SK-N-MC (cell line): ENCODE measurements around the gene MAN1C1.

Experiments
- DNase-seq: peaks from one replicate; pipeline ENCODE4 v3.0.0-alpha.2; 2011; ENCODE audit warnings: low read depth, low spot score
- H3K27ac ChIP-seq: fragments of 200-600 bp; sonication (generic); 2 replicates; pipeline ENCODE4 v1.5.1; 2016; ENCODE audit warnings: mixed run types
- H3K36me3 ChIP-seq: fragments of 200-600 bp; sonication (generic); 2 replicates; pipeline ENCODE4 v1.6.1; 2017; ENCODE audit warnings: antibody characterized with exemption, low read length, mixed read lengths; ENCODE audit not compliant: insufficient read depth
- H3K4me3 ChIP-seq: fragments of 200-600 bp; sonication (generic); 2 replicates; pipeline ENCODE4 v1.5.1; 2016
- H3K9ac ChIP-seq: fragments of 200-600 bp; sonication (generic); 2 replicates; pipeline ENCODE4 v1.8.0; 2017; ENCODE audit warnings: mixed run types, mixed read lengths; ENCODE audit not compliant: insufficient read length
- H3K9me3 ChIP-seq: fragments of 200-600 bp; sonication (generic); 2 replicates; pipeline ENCODE4 v1.6.1; 2017; ENCODE audit warnings: low read depth, mild to moderate bottlenecking, antibody characterized with exemption, low read length, moderate library complexity, mixed read lengths
- EZH2 ChIP-seq: fragments of 200-600 bp; sonication (generic); IDR thresholded peaks from one replicate; pipeline ENCODE4 v1.6.1; 2017; ENCODE audit warnings: antibody characterized with exemption
- FOXP2 ChIP-seq: optimal IDR thresholded peaks from 2 replicates; pipeline ENCODE3; 2011; ENCODE audit warnings: mild to moderate bottlenecking, moderate library complexity; ENCODE audit not compliant: insufficient read depth; ENCODE audit errors: extremely low read length, control extremely low read depth
- POLR2AphosphoS5 ChIP-seq: IDR thresholded peaks from 2 replicates; pipeline ENCODE4 v1.6.1; 2012; ENCODE audit warnings: mild to moderate bottlenecking, low read depth, low read length, borderline replicate concordance

MAN1C1 gene

DNA sequence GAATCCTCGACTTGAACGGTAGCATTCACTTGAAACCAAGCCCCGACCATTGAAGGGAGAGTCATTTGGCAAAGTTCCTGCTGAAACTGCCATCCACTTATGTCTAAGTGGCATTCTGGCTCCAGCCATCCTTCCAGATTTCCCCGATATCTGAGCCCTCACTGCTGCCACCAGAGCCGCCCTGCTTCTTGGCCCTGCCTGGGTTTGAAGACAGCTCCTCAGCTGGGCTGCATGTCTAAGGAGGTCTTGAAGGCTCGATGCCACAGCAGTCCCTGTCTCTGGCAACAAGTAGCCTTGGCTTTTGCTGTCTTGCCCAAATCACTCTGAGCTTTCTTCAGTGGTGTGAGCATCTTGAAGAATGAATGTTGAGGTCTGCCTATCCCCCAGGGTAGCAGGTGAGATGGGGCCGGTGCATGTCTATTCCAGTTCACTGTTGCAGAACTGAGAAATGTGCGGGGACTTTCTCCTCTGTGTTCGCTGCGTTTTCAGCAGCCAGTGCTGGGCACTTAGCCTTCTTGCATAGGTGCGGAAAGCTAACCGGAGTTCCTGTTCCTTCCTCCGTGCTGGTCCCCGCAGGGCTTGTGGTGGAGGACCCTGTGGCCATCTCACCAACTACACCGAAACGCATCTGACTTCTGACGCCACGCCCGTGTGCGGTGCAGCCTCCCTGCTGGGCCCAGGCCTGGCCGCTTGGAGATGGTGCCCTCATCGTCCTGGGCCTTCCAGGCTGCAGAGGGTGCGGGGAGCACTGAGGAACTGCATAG is 29.2 kb downstream of the MAN1C1 start:
- Histone ChIP-seq H3K27ac (no peak overlapping the region), H3K4me3 (no peak overlapping the region), H3K9me3 (no peaks in the 10 kb centered on the region), H3K9ac (no peak overlapping the region), H3K36me3 (no peaks in the 10 kb centered on the region)
- TF ChIP-seq FOXP2 (no peak), EZH2 (no peak), POLR2AphosphoS5 (no peak)
- DNase-seq: no peak

DNA sequence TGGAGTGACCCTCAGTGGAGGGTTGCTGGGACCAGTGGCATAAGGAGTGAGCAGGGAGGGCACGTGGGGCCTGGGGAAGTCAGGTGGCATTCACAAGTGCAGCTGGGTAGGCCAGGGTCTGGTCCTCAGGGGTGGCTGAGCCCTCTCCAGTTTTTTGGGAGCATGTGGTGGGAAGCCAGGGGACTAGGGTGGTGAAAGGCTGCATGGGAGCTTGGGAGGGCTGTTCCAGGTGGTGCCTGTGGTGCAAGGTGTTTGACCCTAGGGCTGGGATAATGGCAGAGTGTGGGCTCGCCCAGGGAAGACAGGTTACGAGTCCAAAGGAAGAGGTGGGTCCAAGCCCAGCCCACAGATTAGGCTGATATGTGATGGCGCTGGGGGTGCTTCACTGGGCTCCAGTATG is 30.5 kb downstream of the MAN1C1 start:
- Histone ChIP-seq H3K36me3 (no peaks in the 10 kb centered on the region), H3K4me3 (no peak overlapping the region), H3K27ac (no peak overlapping the region), H3K9me3 (no peaks in the 10 kb centered on the region), H3K9ac (no peak overlapping the region)
- TF ChIP-seq EZH2 (no peak), FOXP2 (no peak), POLR2AphosphoS5 (no peak)
- DNase-seq: no peak

DNA sequence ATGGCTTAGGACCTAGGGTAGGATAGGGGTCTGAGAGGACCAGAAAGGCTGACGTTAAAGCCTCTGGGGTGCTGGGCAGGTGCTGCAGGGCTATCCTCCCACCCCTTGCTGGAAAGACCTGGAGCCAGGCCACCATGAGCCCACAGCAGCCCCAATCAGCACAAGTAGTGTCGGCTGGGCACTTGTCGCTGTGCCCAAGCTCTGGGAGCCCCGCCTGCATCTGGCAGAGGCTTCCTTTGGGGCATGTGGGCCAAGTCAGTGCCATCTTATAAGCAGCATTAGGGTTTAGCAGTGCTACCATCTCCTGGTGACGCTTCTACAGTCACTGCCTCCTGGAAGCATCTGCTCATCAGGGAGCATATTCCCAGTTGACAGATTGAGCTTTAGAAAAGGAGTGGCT is 31.3 kb downstream of the MAN1C1 start:
- Histone ChIP-seq H3K36me3 (no peaks in the 10 kb centered on the region), H3K9me3 (no peaks in the 10 kb centered on the region), H3K9ac (no peak overlapping the region), H3K4me3 (no peak overlapping the region), H3K27ac (no peak overlapping the region)
- no peak for TF ChIP-seq POLR2AphosphoS5
- TF ChIP-seq FOXP2: no peak
- TF ChIP-seq EZH2: no peak
- DNase-seq: no peak

DNA sequence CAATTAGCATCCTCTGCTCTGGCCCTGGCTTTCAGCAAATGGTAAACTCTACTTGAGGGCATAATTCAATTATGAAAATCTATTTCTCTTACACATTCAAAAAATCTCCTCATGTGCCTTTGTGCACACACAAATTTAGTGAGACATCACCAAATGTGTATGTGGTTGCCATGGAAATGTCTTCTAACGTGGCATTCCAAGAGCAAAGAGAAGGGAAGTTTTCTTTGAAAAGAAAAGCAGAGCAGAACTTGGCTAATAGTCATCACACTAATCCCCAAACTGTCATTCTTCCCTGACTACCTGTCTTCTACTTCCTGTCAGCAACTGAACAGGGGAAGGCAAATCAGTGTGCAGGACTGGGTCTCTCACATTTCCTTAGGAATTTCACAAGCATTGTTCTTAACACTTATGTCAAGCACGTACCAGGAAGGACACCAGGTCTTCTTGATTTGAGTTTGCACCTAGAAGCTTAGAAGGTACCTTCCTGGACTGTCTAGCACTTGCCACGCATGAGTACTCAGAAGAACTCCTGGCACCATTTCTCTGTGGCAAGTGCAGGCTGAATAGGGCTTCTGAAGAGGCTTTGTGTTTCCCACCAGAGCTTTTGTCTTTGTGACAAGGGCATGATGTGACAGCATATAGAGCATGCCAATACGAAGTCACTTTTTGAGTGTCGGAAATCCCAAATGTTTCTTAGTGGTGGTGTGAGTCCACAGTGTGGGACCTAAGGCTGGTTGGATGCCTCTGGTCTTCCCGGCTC is 32.3 kb downstream of the MAN1C1 start:
- no peaks in the 10 kb centered on the region for H3K36me3 ChIP-seq
- no peak for TF ChIP-seq FOXP2
- TF ChIP-seq EZH2: no peak
- TF ChIP-seq POLR2AphosphoS5: no peak
- H3K9me3 ChIP-seq: no peaks in the 10 kb centered on the region
- H3K9ac ChIP-seq: no peak overlapping the region
- no peak overlapping the region for H3K4me3 ChIP-seq
- no peak for DNase-seq
- H3K27ac ChIP-seq: no peak overlapping the region

DNA sequence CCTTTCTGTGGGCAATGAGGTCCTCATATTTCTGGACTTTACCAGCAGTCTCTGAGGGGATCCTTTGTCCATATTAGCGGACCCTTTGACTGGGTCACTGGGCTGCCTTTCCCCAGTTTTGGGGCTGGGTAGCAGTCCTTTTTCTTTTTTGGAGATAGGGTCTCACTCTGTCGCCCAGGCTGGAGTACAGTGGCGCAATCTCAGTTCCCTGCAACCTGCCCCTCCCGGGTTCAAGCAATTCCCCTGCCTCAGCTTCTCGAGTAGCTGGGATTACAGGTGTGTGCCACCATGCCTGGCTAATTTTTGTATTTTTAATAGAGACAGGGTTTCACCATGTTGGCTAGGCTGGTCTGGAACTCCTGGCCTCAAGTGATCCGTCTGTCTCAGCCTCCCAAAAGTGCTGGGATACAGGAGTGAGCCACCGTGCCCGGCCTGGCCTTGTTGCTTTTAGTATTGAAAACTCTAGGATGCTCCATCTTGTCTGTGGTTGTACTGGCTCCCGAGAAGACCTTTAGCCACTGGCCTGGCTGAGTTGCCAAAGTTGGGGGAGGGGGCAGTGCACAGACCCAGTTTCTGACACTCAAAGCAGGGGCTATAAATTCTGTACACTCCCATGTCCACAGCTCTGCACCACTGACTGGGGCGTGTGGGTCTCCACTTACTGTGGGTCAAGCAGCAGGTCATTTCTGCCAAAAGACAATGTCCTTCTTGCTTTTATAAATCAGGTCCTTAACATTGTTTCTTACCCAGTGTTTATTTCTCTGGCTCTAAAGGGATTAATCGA is 33.1 kb downstream of the MAN1C1 start:
- Histone ChIP-seq H3K27ac (no peak overlapping the region), H3K4me3 (no peak overlapping the region), H3K9me3 (no peaks in the 10 kb centered on the region), H3K36me3 (no peaks in the 10 kb centered on the region), H3K9ac (no peak overlapping the region)
- no peak for DNase-seq
- TF ChIP-seq POLR2AphosphoS5 (no peak), FOXP2 (no peak), EZH2 (no peak)

DNA sequence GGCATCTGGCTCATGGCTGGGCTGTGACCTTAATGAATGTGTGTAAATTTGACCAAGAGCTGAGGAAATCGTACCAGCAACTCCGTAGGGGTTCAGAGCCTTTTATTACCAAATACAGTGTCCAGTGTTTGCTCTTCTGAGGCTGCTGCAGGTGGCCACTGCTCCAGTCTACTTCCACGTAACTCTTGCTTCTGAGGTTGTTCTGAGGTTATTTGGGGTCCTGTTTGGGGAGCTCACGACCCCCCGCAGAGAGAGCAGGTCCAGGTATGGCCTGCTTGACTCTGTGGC is 33.6 kb downstream of the MAN1C1 start:
- no peak overlapping the region for H3K27ac ChIP-seq
- no peak overlapping the region for H3K9ac ChIP-seq
- H3K4me3 ChIP-seq: no peak overlapping the region
- H3K36me3 ChIP-seq: no peaks in the 10 kb centered on the region
- H3K9me3 ChIP-seq: no peaks in the 10 kb centered on the region
- TF ChIP-seq POLR2AphosphoS5: no peak
- no peak for TF ChIP-seq EZH2
- TF ChIP-seq FOXP2: no peak
- no peak for DNase-seq

DNA sequence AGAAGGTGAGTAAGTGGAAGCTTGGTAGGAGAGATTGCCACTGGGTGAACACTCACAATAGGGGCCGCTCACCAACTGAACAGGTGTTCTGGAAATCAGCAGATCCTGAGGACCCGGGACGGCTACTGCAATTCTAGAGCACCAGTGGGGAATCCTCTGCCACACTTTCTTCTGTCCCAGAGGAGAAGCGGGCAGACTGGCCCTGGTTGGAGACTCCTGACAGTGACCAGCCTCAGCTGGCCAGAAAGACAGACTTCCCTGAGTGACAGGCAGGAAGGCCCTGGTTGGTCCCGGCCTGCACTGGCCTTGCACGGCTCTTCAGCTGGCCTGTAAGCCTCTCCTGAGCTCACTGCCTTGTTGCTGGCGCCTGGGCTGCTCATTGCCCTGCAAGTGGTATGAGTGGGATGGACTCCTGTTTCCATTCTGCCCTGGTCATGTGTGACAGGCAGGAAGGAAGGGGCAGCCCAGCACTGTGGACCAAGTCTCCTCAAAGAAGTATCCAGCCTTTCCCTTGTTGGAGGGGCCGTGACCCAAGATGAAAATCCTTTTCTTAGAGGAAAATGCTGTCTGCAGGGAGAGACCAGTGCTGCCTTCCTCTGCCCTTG is 34.5 kb downstream of the MAN1C1 start:
- Histone ChIP-seq H3K27ac (no peak overlapping the region), H3K4me3 (no peak overlapping the region), H3K9me3 (no peaks in the 10 kb centered on the region), H3K9ac (no peak overlapping the region), H3K36me3 (no peaks in the 10 kb centered on the region)
- no peak for DNase-seq
- no peak for TF ChIP-seq POLR2AphosphoS5
- no peak for TF ChIP-seq FOXP2
- TF ChIP-seq EZH2: no peak
